Muscle of arm (tissue), 12 donors: ENCODE measurements around the gene TEX261. TPM values are rescaled to one million over a fixed set of nuclear protein-coding genes. Genes with fewer than 3 reads are reported as not detected.
A peak's percentile ranks its signal among the peaks of the same experiment; 100 is the strongest.
"Not testable (repeated sequence)": the region's sequence is repeated elsewhere in the genome, so short reads cannot be mapped to it uniquely, and the experiment has no call there.

Experiments
- DNase-seq: peaks from one replicate; pipeline ENCODE4 v3.0.0-alpha.2; 2013
- polyA plus RNA-seq, 12 donors: library from polyadenylated mRNA; unstranded; fragments of 120-200 nt; gene quantifications; one replicate each; pipeline ENCODE4 v1.2.1, GENCODE V29; 2013; ENCODE audit not compliant: insufficient read length in 12 of 12

Gene TEX261
- polyA plus RNA-seq, 12 donors: 31.9 to 51.4 (median 41.5) TPM; not detected in 1

DNA sequence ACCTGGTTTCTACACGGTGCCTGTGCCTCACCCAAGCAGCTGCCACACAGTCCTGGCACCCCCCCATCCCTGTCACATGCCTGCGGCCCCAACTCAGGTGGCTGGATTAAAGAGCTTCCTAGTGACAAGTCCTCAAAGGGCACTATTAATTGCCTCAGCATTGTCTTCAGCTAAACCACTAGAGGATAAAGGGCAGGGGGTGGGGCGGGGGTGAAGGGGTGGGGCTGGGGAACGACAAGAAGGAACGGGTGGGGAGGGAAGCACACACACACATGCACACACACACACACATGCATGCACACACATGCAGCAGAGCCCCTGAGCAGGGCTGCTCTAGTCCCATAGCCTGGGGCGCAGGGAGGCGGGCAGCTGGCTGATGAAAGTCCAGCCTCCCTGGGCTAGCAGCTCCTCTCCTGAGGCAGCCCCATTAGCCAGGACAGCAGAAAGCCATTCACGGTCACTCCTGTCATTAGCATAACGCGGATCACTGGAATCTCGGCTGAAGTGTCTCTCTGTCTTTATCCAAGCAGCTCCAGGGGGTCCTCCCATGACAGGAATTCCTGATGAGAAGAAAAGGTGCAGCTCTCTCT, 7.4 kb upstream of the TEX261 start:
- no peak for DNase-seq

DNA sequence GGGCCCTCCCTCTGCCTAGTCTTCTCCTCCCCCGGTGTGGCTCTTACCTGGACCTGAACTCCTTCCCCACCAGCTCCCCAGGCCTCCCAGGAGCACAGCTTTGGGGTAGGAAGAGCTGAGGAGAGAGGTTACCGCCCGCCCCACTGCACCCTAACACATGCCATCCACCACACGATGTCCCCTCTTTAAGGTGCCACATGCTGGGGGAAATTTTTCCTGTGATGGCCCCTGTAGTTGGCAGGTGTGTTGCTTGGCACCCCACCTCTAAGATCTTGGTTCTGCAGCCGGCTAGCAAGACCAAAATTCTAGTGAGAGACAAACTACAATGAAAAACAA, 6.9 kb upstream of the TEX261 start:
- no peak for DNase-seq

DNA sequence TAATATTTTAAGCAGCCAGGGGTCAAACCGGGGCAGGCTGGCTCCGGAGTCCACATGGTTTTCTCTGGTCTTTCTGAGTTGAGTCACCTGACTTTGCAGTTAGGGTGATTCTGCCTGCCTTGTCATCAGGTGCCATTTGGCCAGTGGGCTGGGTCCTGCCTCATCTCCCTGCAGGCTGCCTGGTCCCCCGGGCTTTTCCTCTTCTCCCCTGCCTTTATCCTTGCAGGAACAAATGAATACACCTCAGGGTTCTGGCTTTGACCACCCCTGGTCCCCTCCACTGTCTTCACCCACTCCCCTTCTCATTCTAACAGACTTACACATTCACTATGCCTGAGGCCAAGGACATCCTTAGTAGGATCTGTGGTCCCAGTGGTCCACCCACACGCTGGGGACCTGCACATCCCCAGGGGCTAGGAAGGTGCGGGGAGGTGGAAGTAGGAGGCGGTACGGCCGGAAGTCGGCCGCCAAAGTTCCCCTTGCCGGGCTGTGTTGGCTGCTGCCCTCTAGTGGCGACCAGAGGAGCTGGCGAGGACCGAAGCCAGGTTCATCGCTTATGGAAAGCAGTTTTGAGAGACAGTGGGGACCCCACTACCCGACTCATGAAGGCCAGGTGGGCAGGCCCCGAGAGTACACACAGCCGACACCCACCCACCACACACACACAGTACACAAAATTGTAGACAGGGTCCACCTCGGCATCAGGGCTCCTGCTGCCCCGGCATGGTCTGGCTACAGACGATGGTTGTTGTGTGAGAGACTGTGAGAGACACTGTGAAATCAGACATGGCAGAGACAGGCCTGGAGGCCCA, 6.3 kb upstream of the TEX261 start:
- DNase-seq: peak; percentile 38

DNA sequence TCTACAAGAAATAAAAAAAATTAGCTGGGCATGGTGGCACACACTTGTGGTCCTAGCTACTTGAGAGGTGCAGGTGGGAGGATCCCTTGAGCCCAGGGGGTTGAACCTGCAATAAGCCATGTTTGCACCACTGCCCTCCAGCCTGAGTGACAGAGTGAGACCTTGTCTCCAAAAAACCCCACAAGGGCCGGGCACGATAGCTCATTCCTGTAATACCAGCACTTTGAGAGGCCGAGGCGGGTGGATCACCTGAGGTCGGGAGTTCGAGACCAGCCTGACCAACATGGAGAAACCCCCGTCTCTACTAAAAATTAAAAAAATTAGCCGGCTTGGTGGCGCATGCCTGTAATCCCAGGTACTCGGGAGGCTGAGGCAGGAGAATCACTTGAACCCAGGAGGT, 5.3 kb upstream of the TEX261 start:
- not testable (repeated sequence) for DNase-seq

DNA sequence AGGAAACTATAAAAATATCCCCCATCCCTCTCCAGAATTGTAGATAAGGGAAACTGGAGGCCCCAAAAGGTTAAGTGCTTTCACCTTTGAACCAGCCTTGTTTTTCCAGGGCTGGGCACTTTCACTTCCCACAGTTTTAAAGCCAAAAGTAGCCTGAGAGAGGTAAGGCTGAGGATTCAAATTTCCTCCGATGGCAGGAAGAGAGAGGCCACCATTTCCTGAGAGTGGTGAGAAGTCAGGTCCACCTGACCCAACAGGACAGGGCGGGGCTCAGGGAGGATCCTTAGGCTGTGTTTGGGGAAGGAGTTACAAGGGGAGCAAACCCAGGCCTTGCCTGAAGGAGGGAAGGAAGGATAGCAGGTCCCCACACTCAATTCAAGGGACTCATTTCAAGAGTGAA, 4.7 kb upstream of the TEX261 start:
- DNase-seq: no peak

DNA sequence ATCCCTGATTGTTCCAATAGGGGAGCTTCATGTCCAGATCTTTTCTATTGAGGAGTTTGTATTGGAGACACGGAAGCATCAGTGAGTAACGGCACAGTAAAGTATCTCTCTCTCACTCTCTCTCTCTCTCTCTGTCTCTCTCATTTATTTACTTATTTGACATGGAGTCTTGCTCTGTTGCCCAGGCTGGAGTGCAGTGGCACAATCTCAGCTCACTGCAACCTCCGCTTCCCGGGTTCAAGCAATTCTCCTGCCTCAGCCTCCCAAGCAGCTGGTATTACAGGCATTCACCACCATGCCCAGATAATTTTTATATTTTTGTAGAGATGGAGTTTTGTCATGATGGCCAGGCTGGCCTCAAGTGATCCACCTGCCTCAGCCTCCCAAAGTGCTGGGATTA, 4.2 kb upstream of the TEX261 start:
- DNase-seq: not testable (repeated sequence)

DNA sequence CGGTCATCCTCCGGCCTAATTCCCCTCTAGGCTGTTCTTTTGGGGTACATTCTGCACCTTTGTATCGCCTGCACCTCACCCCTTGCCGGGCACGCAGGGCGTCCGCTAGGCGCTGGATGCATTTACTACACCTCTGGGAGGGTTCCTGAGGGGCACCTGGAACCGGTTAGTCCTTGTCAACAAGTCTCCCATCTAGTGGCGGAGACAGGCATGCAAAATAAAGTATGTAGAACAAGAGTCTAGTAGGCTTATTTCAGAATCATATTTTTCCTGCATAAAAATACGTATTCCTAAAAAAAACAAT, 705 bp upstream of the TEX261 start:
- DNase-seq: no peak

DNA sequence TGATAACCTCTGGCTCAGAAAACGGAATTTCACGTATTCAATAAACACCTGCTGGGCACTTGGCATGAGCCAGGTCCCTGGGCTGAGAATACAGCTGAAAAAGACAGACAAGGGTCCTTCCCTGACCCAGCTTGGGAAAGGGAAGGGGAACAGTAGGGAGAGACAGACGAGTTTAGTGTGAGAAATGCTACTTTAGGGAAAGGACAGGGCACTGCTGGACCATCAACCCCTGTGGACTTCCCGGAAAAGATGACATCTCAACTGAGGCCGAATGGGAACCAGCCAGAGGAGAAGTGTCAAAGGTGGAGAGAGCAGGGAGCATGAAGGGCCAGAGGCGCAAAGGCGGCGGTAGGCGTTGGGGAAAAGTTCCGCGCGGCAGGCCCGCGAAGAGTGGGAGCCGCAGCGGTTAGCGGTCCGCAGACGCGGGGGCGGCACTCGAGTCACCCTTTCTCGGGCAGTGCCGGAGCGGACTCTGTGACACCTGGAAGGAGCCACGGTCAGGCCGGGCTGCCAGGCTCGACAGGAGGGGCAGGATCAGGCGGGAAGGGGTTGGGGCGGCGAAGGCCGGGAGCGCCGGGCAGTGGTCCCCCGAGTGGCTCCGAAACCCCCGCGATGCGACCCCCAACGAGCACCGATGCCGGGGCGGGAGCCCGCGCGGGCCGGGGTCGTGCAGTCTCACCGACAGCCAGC, 519 bp downstream of the TEX261 start:
- no peak for DNase-seq

DNA sequence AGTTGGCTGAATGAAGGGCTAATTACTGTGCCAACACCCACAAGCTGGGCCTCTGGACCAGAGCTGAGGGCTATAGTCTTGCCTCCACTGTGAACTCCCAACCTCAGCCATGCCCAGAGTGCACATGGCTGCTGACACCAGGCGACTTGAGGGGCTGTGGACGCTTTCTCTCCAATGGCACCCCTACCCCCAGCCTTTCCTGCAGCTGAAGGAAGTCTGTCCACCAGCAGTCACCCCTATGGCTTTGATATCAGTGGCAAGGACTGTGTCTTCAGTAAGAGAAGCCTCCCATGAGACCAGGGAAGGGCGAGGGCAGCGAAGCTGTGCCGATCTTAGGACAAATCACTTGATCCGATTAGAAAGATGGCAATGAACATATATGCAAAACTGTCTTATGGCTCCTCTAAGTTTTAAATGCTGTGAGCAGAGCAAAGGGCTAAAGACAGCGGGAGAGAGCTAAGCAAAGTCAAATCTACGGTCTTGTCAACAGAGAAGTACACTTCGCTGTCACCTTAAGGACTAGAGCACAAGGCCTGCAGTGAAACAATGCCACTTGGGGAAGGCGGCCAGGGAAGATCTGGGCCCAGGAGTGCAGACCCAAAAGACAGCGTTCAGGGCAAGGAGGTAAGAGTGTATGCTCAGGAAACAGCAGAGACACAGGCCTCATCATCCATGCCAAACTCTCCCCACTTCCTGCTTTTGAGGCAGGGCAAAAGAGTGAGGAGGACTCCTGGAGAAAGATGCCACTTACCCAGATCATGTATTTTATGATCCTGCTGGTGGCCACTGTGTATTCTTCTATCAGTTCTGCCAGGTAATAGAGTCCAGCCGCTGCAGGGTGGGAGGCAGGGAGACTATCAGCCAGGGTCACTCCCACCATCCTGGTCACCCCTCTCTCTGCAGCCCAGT, 1.5 kb downstream of the TEX261 start:
- DNase-seq: no peak

DNA sequence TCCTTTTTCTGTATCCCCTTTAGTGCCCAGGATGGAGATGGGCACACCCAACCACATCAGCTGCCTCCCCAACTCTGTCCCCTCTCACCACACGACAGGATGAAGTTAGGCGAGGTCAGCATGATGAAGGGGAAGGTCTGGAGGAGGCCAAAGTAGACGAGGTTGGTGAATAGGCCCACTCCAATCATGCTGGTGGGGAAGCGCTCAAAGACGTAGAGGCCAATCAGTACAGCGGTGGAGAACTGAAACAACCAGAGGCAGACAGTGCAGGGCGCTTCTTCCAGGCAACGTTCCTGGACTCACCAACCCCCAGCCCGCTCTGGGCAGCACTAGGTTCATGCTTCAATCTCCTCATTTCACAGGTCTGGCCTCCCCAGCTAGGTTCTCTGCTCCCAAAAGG, 2.9 kb downstream of the TEX261 start:
- DNase-seq: no peak

DNA sequence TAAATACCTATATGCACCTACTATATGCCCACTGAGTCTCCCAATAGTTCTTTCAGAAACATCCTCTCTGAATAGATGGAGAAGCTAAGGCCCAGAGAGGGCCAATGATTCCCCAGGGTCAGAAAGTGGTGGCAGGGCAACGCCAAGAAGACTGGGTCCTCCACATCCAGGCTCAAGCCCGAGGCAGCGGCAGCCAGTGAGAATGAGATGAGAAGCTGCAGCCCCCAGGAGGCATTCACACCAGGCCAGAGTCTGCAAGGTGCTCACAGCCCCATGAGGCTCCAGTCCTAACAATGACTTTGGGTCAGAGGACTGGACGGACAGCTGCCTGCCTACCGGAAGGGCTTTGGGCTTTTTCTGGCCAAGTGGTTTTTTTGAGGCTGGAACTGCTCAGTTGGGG, 3.5 kb downstream of the TEX261 start:
- no peak for DNase-seq

DNA sequence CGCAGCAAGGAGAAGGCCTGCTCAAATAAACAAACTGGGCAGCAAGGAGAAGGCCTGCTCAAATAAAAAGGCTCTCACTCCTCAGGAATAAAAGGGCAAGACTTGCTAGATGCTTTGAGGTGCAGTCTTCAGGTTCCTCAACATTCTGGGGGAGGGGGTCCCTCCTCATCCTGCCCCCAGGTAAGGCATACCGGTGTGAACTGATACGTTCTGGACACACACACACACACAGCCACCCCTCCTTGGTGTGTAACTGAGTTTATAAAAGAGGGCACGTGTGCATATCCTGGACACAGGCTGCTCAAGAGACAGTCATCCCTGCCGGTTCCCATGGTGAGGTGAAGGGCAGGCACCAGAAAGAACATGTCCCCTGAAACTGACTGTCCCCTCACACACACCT, 4.5 kb downstream of the TEX261 start:
- no peak for DNase-seq

DNA sequence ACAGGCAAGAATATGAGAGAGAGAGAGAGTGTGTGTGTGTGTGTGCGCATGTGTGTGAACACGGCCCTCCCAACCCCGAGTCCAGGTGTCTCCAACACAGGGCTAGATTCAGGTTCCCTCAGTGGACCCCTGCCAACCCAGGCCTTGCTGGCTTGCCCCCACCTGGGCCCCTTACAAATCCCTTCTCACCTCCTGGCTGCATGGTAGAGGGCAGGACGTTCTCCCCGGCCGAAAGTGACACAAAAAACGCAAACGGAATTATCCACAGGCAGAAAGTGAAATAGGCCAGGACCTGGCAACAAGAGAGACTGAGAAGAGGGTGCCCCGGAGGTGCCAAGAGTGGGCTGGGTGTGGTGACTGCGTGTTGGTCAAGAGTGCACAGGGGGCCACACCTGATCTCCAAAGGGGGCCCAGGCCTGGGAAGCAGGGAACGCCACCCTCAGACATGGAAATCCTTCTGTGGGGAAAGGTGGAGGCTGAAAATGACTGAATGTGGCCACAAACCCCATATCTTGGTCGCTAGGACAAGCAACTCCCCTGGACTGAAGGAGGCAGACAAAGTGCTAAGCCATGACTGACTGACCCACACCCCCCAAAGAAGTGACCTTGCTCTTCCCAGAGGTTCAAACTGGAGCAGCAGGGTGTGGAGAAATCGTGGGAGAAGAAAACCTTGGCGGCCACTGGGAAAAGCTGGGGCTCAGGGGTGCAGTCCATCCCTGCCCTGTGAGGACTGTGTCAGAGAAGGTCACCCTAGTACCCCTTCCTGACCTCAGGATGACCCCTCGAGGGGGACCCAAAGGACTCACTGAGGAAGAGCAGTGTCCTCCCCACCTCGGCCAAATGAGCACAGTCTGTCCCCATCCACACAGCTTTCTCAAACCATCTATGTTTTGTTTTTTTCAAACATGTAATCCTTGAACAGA, 5.7 kb downstream of the TEX261 start:
- DNase-seq: no peak

DNA sequence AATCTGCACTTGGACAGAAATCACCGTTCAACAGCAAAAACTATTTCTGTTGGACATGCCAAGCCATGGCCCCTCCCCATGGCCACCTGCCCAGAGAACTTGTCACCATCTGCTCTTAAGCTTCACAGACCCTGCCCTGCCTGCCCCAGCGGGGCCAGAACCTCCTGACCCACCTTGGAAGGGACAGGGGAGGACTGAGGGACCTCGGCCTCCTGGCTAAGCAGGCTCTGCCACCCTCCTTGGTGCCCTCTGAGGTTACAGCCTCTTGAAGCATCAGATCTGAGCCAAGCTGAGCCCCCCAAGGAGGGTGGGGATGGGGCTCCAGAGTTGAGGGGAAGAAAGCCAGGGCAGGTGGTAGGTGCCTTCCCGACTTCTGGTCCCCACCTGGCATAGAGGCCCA, 6.5 kb downstream of the TEX261 start:
- DNase-seq: no peak

DNA sequence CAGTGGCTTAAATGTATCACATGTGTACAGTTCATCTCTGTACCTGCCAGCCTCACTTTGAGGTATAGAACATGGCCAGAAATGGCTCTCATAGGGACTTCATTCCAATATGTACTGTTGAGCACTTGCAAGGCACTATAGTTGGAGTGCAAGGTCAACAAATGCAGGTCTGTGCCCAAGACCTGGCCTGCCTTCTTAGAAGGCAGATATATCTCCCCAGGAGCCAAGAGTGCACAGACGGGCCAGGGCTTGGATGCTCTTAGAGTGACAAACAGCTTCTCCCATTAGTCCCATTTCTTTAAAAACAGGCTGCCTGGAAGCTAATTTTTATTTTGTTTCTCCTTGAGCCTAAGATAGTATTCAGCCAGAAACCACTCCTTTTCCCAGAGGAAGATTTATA, 7.3 kb downstream of the TEX261 start:
- DNase-seq: no peak

DNA sequence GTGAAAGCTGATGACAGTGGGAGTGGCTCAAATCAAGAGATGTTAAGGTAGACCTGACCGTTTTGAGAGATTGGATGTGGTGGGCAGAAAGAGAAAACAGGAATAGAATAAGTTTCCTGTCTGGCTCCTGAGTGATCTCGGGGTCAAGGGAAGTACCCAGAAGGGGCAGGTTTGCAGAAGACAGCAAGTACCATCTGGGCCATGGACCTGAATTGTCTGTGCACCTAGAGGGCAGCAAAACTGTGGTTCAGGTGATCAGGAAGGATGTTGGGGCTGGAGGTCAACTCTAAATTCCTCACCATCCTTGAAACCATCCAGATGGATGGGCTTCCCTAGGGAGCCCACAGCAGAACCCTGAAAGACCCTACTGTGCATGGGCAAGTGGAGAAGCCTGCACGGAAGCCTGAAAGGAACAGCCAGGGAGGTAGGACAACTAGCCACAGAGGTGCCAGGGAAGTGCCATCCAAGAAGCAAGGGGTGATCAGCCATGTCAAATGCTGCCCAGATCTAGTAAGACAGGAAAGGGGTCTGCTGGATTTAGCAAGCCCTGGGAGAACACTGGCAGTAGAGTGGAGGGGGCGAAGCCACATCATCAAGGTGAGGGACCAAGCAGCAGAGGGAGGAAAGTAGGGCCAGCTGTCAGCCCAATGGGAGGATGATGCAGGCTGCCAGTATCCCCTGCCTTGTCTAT, 8.0 kb downstream of the TEX261 start:
- DNase-seq: no peak

DNA sequence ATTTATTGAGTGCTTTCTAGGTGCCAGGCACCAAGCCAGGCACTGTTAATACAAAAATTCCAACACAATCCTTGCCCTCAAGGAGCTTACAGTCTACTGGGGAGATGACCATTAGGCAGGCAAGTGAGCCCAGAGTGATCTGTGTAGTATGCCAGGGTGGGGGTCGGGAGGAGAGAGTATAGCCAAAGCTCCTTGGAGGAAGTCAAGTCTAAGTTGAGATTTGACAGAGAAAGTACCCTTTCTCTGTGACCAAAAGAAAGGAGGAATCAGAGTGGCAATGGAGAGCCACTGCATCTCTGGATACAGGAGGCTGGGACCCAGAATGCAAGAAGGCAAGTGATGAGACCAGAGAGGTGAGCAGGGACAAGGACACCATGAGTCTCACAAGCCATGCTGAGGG, 8.7 kb downstream of the TEX261 start:
- DNase-seq: no peak

DNA sequence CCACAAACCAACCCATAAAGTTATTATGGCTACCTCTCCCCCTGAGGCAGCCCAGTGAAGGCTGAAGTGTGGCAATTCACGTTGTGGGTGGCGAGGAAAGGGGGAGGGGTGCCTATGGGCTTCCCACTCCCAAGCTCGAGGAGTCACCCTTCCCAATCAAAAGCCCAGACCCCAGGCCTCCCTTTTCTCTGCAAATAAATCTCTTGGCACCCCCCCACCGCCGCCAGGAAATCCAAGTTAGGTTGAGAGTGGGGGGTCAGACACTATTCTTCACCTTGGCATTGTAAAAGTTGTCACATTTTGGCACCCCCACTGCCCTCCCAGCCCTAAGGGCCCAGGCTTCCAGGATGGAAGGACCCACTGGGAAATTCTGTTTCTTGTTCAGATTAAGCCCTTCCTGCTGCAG, 9.4 kb downstream of the TEX261 start:
- no peak for DNase-seq

DNA sequence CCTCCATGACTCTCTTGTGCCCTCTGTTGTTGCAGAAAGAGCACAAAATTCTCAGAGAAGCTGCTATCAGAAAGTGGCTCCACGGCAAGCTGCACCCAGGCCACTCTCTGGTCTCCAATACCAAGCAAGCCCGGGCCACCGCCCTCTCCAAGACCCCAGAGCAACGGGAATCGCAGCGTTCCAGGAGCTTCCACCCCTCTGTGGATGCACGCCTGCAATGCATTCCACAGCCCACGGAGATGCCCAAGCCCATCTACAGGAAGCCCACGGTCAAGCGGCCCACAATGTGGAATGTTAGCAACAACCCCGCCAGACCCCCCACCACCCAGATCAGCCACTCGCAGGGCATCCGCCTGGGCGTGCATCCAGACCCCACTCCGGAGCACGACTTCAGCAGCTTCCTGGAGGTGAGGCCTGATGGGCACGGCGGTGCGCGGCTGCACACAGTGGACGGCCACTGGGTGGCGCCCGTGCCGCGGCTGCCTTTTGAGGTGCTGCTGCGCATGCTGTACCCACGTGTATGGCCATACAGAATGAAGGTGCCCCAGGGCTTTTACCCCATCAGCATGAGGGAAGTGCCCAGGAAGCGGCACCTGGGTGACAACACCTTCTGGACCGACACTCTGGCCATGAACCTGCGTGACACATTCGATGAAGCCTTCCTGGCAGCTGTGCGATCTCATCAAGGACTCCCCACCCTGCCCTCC, 9.9 kb downstream of the TEX261 start:
- no peak for DNase-seq

DNA sequence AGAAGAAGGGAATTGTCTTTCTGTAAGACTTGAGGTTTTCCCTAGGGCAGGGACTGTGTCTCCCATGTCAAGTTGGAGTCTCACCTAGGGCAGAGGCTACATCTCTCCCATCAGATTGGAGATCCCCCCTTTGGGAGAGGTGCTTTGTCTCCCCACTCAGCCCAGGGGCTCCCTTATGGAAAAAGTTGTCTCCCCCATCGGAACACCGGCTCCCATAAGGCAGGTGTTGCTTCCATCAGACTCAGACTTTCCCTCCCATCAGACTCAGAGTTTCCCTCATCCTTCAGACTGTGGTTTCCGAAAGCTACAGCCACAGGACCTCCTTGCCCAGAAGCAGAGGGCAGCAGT, 10.5 kb downstream of the TEX261 start:
- DNase-seq: no peak
